Measurements from ENCODE around the gene RASAL2. TPM values are rescaled to one million over a fixed set of nuclear protein-coding genes. Genes with fewer than 3 reads are reported as not detected.

The RASAL2 gene
- total and polyA plus RNA-seq, 2 of the 13 experiments (the other 11 are each of a cell fraction or from before 2014, with no cell fraction given): 5.4 to 5.9 TPM

DNA sequence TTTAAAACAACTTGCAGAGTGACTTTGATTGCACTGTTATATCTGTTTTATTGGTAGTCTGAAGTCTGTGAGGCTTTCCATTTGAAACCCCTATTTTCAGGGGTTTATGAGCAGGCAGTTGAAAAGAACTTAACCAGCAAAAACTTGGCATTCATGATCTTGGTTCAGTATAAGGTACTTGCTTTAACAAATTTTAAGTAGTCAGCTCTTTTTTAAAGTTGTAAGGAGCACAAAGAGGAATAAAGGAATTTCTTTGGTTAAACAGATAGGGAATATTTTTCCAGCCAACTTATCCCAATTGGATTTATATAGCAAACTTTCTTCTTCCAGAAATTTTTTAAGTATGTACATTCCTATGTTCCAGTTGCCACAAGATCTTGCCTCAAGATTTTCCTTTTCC is 138.2 kb downstream of the RASAL2 start:
- DNase-seq (ENCODE audit: low spot score) (no peak), ATAC-seq (no peak), FAIRE-seq (no peak)
- Histone ChIP-seq H3K9ac (ENCODE audit: insufficient read depth, low read depth, low read length) (no peak overlapping the region), H3K4me1 (ENCODE audit: insufficient read depth, low read length) (no peaks in the 10 kb centered on the region), H2AFZ (ENCODE audit: low read length) (no peak overlapping the region), H4K20me1 (ENCODE audit: insufficient read depth, low read length) (no peaks in the 10 kb centered on the region), H3K4me3 (replicated peaks in 1 of 3; ENCODE audit: insufficient read depth in 1 of 3, low read depth in 2 of 3, low read length in 3 of 3) (no peak overlapping the region), H3K27me3 (ENCODE audit: control insufficient read depth in 1 of 2, insufficient read depth in 2 of 2, low read length in 2 of 2) (no peaks in the 10 kb centered on the region), H3K9me3 (ENCODE audit: low read length) (no peaks in the 10 kb centered on the region), H3K79me2 (ENCODE audit: insufficient read depth, low read length) (no peaks in the 10 kb centered on the region), H3K4me2 (ENCODE audit: low read depth, low read length) (no peak overlapping the region), H3K36me3 (replicated peaks in 1 of 2; ENCODE audit: control insufficient read depth in 1 of 2, insufficient read depth in 2 of 2, low read length in 2 of 2) (no peaks in the 10 kb centered on the region), H3K27ac (ENCODE audit: extremely low read length, insufficient read depth, low read length) (no peak overlapping the region)
- ChIA-PET CTCF (ENCODE audit: low intra/inter-chr PET ratio, low total read pairs) (no interaction called here), POLR2A (no interaction called here)
- intact Hi-C loops (cut with micrococcal nuclease; ENCODE audit: unreplicated experiment): no loop called here
- no peak for TF ChIP-seq ZNF761 (CRISPR knock-in tag; conservative IDR thresholded peaks at IDR 0.05)
- no peak for TF ChIP-seq ZSCAN29 (CRISPR knock-in tag; conservative IDR thresholded peaks at IDR 0.05)
- TF ChIP-seq HMG20B (CRISPR knock-in tag; conservative IDR thresholded peaks at IDR 0.05): no peak
- no peak for TF ChIP-seq GZF1 (CRISPR knock-in tag; IDR thresholded peaks at IDR 0.05)
- TF ChIP-seq MAFK (conservative IDR thresholded peaks at IDR 0.05 in 1 of 2, IDR thresholded peaks at IDR 0.05 in 1 of 2; ENCODE audit: low read length in 2 of 2): peak; percentile 23 to 58; a peak in 3 of 4 replicates
- TF ChIP-seq, protein P1, sequence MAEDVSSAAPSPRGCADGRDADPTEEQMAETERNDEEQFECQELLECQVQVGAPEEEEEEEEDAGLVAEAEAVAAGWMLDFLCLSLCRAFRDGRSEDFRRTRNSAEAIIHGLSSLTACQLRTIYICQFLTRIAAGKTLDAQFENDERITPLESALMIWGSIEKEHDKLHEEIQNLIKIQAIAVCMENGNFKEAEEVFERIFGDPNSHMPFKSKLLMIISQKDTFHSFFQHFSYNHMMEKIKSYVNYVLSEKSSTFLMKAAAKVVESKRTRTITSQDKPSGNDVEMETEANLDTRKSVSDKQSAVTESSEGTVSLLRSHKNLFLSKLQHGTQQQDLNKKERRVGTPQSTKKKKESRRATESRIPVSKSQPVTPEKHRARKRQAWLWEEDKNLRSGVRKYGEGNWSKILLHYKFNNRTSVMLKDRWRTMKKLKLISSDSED (CRISPR knock-in tag; IDR thresholded peaks at IDR 0.05): no peak
- TF ChIP-seq, protein P2, sequence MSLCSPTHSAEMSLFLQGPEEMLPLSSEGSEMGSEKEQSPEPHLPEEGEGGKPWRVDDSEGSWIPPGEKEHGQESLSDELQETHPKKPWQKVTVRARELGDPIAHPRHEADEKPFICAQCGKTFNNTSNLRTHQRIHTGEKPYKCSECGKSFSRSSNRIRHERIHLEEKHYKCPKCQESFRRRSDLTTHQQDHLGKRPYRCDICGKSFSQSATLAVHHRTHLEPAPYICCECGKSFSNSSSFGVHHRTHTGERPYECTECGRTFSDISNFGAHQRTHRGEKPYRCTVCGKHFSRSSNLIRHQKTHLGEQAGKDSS (CRISPR knock-in tag; IDR thresholded peaks at IDR 0.05; ENCODE audit: borderline replicate concordance, low read depth): no peak
- no peak for TF ChIP-seq ZNF768 (CRISPR knock-in tag; IDR thresholded peaks at IDR 0.05)
- 0 out of 2 replicates have a peak, but pooled peaks have one; percentile 47 for TF ChIP-seq MAFF (IDR thresholded peaks at IDR 0.05; ENCODE audit: low read depth, low read length)
- in situ Hi-C loops (cut with HindIII; ENCODE audit: extremely low pct_ligation_motif_present, low pct_unique_long_range_greater_than_20kb): no loop called here
- BruUV-seq (replicated peaks): no TSS peak

Measured in HepG2 (cell line).